ENCODE measurements around the gene BRIP1. TPM values are rescaled to one million over a fixed set of nuclear protein-coding genes. Genes with fewer than 3 reads are reported as not detected.

BRIP1 gene
- total RNA-seq, 3 donors from 2014 or later (not counting 1 experiment from before 2014, with no cell fraction given) = 2.7 to 3.7 (median 2.9) TPM

DNA sequence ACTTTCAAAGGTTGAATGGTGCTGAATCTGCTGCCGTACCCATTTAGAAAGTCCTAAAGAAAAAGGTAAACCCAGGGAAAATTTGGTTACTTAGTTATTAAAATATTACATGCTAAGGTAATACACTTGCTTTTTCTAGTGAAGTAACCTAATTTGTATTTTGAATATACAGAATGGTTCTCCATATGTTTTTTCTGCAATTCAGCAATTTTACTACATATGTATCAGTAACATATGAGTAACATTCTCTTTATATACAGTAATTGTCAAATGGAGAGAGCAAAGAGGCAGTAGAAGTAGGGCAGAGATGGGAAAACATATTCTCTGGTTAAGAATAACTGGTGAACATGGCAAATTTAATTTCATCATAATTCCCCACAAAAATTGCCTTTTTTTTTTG, 177.2 kb downstream of the BRIP1 start:
- Mint-ChIP-seq H3K36me3 (no peaks in the 10 kb centered on the region), H3K4me1 (no peaks in the 10 kb centered on the region), H3K27ac (no peak overlapping the region), H3K4me3 (no peak overlapping the region), H3K9me3 (no peaks in the 10 kb centered on the region), H3K27me3 (ENCODE audit: low read depth in 2 of 2) (no peaks in the 10 kb centered on the region)
- TF ChIP-seq, protein P1, sequence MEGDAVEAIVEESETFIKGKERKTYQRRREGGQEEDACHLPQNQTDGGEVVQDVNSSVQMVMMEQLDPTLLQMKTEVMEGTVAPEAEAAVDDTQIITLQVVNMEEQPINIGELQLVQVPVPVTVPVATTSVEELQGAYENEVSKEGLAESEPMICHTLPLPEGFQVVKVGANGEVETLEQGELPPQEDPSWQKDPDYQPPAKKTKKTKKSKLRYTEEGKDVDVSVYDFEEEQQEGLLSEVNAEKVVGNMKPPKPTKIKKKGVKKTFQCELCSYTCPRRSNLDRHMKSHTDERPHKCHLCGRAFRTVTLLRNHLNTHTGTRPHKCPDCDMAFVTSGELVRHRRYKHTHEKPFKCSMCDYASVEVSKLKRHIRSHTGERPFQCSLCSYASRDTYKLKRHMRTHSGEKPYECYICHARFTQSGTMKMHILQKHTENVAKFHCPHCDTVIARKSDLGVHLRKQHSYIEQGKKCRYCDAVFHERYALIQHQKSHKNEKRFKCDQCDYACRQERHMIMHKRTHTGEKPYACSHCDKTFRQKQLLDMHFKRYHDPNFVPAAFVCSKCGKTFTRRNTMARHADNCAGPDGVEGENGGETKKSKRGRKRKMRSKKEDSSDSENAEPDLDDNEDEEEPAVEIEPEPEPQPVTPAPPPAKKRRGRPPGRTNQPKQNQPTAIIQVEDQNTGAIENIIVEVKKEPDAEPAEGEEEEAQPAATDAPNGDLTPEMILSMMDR (IDR thresholded peaks at IDR 0.05) = no peak
- no peaks in the 10 kb centered on the region for H3K36me3 ChIP-seq (ENCODE audit: control insufficient read depth, insufficient read depth, low read length)
- WGBS (ENCODE audit: insufficient coverage) = no CpG with 5 or more reads among the region's 1 CpG
- no peaks in the 10 kb centered on the region for H3K27me3 ChIP-seq (ENCODE audit: control insufficient read depth, insufficient read depth, low read length)
- no peak for DNase-seq
- no peaks in the 10 kb centered on the region for H3K9me3 ChIP-seq (ENCODE audit: control insufficient read depth, insufficient read depth, low read length)
- no peaks in the 10 kb centered on the region for H3K4me1 ChIP-seq (ENCODE audit: control insufficient read depth, insufficient read depth, low read length)
- H3K27ac ChIP-seq (ENCODE audit: low read length) = no peak overlapping the region
- ATAC-seq = no peak
- H3K4me3 ChIP-seq (ENCODE audit: low read length) = no peak overlapping the region
- intact Hi-C loops (cut with micrococcal nuclease) = no loop called here

DNA sequence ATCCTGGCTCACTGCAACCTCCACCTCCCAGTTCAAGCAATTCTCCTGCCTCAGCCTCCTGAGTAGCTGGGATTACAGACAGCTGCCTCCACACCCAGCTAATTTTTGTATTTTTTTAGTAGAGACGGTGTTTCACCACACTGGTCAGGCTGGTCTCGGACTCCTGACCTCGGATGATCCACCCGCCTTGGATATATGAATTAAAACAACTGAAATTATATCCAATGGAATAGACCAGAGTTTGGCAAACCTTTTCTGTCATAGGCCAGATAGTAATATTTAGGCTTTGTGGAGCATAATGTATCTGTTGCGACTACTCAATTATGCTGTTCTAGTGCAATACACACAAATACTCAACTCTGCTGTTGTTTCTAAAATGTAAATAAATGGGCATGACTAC, 178.5 kb downstream of the BRIP1 start:
- no peaks in the 10 kb centered on the region for H3K36me3 ChIP-seq (ENCODE audit: control insufficient read depth, insufficient read depth, low read length)
- intact Hi-C loops (cut with micrococcal nuclease) = no loop called here
- Mint-ChIP-seq H3K9me3 (no peaks in the 10 kb centered on the region), H3K4me3 (no peak overlapping the region), H3K36me3 (no peaks in the 10 kb centered on the region), H3K4me1 (no peaks in the 10 kb centered on the region), H3K27ac (no peak overlapping the region), H3K27me3 (ENCODE audit: low read depth in 2 of 2) (no peaks in the 10 kb centered on the region)
- H3K27ac ChIP-seq (ENCODE audit: low read length) = no peak overlapping the region
- H3K27me3 ChIP-seq (ENCODE audit: control insufficient read depth, insufficient read depth, low read length) = no peaks in the 10 kb centered on the region
- no peak for DNase-seq
- TF ChIP-seq, protein P1 (IDR thresholded peaks at IDR 0.05) = no peak
- H3K4me3 ChIP-seq (ENCODE audit: low read length) = no peak overlapping the region
- no peak for ATAC-seq
- 100% methylated on average over 3 of the region's 5 CpGs for WGBS (ENCODE audit: insufficient coverage)
- H3K4me1 ChIP-seq (ENCODE audit: control insufficient read depth, insufficient read depth, low read length) = no peaks in the 10 kb centered on the region
- H3K9me3 ChIP-seq (ENCODE audit: control insufficient read depth, insufficient read depth, low read length) = no peaks in the 10 kb centered on the region

DNA sequence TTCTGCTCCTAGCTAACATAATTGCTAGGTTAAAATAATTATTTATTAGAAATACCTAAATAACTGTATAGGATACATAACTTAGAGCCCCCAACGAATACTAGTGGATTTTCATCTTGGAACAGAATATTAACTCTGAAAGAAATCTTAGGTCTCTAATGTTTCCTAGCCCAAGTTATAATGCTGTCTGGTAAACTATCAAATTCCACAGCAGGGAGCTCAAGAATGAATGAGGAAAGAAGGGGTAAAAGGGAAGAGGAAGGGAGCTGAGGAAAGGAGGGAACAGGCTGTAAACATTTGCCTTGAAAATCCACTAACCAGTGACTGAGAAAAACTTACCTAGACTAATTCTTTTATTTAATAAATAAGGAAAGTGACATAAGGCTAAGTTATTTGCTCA, 179.2 kb downstream of the BRIP1 start:
- H3K27me3 Mint-ChIP-seq (ENCODE audit: low read depth in 2 of 2) = no peaks in the 10 kb centered on the region
- Histone ChIP-seq H3K27ac (ENCODE audit: low read length) (no peak overlapping the region), H3K27me3 (ENCODE audit: control insufficient read depth, insufficient read depth, low read length) (no peaks in the 10 kb centered on the region), H3K36me3 (ENCODE audit: control insufficient read depth, insufficient read depth, low read length) (no peaks in the 10 kb centered on the region), H3K4me3 (ENCODE audit: low read length) (no peak overlapping the region), H3K4me1 (ENCODE audit: control insufficient read depth, insufficient read depth, low read length) (no peaks in the 10 kb centered on the region), H3K9me3 (ENCODE audit: control insufficient read depth, insufficient read depth, low read length) (no peaks in the 10 kb centered on the region)
- no peaks in the 10 kb centered on the region for H3K36me3 Mint-ChIP-seq
- no peak overlapping the region for H3K27ac Mint-ChIP-seq
- intact Hi-C loops (cut with micrococcal nuclease) = no loop called here
- no peaks in the 10 kb centered on the region for H3K4me1 Mint-ChIP-seq
- no peak for DNase-seq
- 88% methylated on average over 1 of the region's 1 CpG for WGBS (ENCODE audit: insufficient coverage)
- TF ChIP-seq, protein P1 (IDR thresholded peaks at IDR 0.05) = no peak
- no peaks in the 10 kb centered on the region for H3K9me3 Mint-ChIP-seq
- no peak for ATAC-seq
- no peak overlapping the region for H3K4me3 Mint-ChIP-seq

DNA sequence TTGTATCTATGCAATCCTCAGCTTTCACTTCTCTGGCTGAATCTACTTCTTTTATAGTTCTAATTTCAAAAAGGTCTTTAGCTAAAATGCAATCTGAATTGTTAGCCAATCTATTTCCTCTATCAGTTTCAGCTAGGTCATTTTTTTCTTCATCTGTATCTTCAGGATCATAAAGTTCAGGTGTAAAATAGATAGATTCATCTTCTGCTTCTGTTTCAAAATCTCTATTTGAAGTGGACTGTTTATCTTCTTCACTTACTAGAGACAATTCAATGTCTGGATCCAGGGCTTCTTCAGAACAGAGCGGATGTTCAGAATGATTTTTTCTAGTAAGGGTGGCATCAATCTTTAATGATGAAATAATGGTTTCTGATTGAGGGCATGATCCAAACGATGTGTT, 179.9 kb downstream of the BRIP1 start:
- H3K4me1 ChIP-seq (ENCODE audit: control insufficient read depth, insufficient read depth, low read length) = no peaks in the 10 kb centered on the region
- Mint-ChIP-seq H3K4me1 (no peaks in the 10 kb centered on the region), H3K4me3 (no peak overlapping the region), H3K9me3 (no peaks in the 10 kb centered on the region), H3K27me3 (ENCODE audit: low read depth in 2 of 2) (no peaks in the 10 kb centered on the region), H3K36me3 (no peaks in the 10 kb centered on the region), H3K27ac (no peak overlapping the region)
- no peak overlapping the region for H3K27ac ChIP-seq (ENCODE audit: low read length)
- no peaks in the 10 kb centered on the region for H3K27me3 ChIP-seq (ENCODE audit: control insufficient read depth, insufficient read depth, low read length)
- intact Hi-C loops (cut with micrococcal nuclease) = no loop called here
- H3K9me3 ChIP-seq (ENCODE audit: control insufficient read depth, insufficient read depth, low read length) = no peaks in the 10 kb centered on the region
- 100% methylated on average over 2 of the region's 2 CpGs for WGBS (ENCODE audit: insufficient coverage)
- ATAC-seq (no peak), DNase-seq (no peak)
- TF ChIP-seq, protein P1 (IDR thresholded peaks at IDR 0.05) = no peak
- no peaks in the 10 kb centered on the region for H3K36me3 ChIP-seq (ENCODE audit: control insufficient read depth, insufficient read depth, low read length)
- H3K4me3 ChIP-seq (ENCODE audit: low read length) = no peak overlapping the region
